Fibroblast of lung (primary cell): ENCODE data around the gene PNMA8B. TPM values are rescaled to one million over a fixed set of nuclear protein-coding genes. Genes with fewer than 3 reads are reported as not detected.
A peak's percentile ranks its signal among the peaks of the same experiment; 100 is the strongest.

Source experiments
- DNase-seq, 2 donors: peaks; one replicate each; pipeline versions ENCODE4 v3.0.0 to v3.0.0-alpha.2; 2010; ENCODE audit warnings: low read depth in 2 of 2
- H2AFZ ChIP-seq: 2 replicates; pipeline ENCODE4 v1.5.1; 2012; ENCODE audit warnings: low read length, control low read depth, inconsistent platforms
- H3K27ac ChIP-seq: 2 replicates; pipeline ENCODE4 v1.5.1; 2011; ENCODE audit warnings: low read length, control low read depth; ENCODE audit not compliant: insufficient read depth
- H3K27me3 ChIP-seq: 2 replicates; pipeline ENCODE4 v1.5.1; 2011; ENCODE audit warnings: mild to moderate bottlenecking, low read length; ENCODE audit not compliant: control insufficient read depth, insufficient read depth
- H3K36me3 ChIP-seq: 2 replicates; pipeline ENCODE4 v1.5.1; 2011; ENCODE audit warnings: low read length; ENCODE audit not compliant: control insufficient read depth, insufficient read depth
- H3K4me1 ChIP-seq: 2 replicates; pipeline ENCODE4 v1.5.1; 2011; ENCODE audit warnings: low read length; ENCODE audit not compliant: control insufficient read depth, insufficient read depth; ENCODE audit errors: extremely low read depth
- H3K4me2 ChIP-seq: 2 replicates; pipeline ENCODE4 v1.5.1; 2011; ENCODE audit warnings: low read length, control low read depth; ENCODE audit not compliant: insufficient read depth; ENCODE audit errors: extremely low read depth
- H3K4me3 ChIP-seq, 4 experiments: fragments of 200-600 bp in 1 of 4; sonication (generic) in 1 of 4; replicated peaks in 1 of 4; 2 replicates each; pipeline ENCODE4 v1.5.1; 2011 to 2016; ENCODE audit warnings: low read length in 4 of 4, low read depth in 3 of 4, mild to moderate bottlenecking in 3 of 4, control low read depth in 2 of 4, inconsistent platforms in 1 of 4, mixed read lengths in 1 of 4; ENCODE audit not compliant: insufficient read depth in 1 of 4; ENCODE audit errors: control extremely low read depth in 1 of 4
- H3K79me2 ChIP-seq: 2 replicates; pipeline ENCODE4 v1.5.1; 2012; ENCODE audit warnings: mild to moderate bottlenecking, low read length, inconsistent platforms; ENCODE audit not compliant: control insufficient read depth, insufficient read depth
- H3K9ac ChIP-seq: 2 replicates; pipeline ENCODE4 v1.5.1; 2011; ENCODE audit warnings: mild to moderate bottlenecking, low read length, control low read depth; ENCODE audit not compliant: insufficient read depth
- H3K9me3 ChIP-seq: 2 replicates; pipeline ENCODE4 v1.5.1; 2012; ENCODE audit warnings: low read depth, low read length; ENCODE audit not compliant: control insufficient read depth, insufficient read depth
- H4K20me1 ChIP-seq: 2 replicates; pipeline ENCODE4 v1.5.1; 2011; ENCODE audit warnings: low read length; ENCODE audit not compliant: control insufficient read depth, insufficient read depth; ENCODE audit errors: extremely low read depth
- CTCF ChIP-seq, 2 donors: IDR thresholded peaks in 1 of 2; conservative IDR thresholded peaks in 1 of 2; 1 replicate in 1 of 2; 2 replicates in 1 of 2; pipeline ENCODE4 v1.5.1; 2011 to 2012; ENCODE audit warnings: low read length in 2 of 2, control low read depth in 1 of 2, inconsistent platforms in 1 of 2, low read depth in 1 of 2, mild to moderate bottlenecking in 1 of 2
- EZH2 ChIP-seq: IDR thresholded peaks from 2 replicates; pipeline ENCODE4 v1.5.1; 2012; ENCODE audit warnings: low read length, control low read depth, mild to moderate bottlenecking; ENCODE audit errors: missing control alignments
- polyA plus RNA-seq, 2 donors: library from polyadenylated mRNA; depleted of rRNA in 1 of 2; stranded (reverse) in 1 of 2; unstranded in 1 of 2; fragments of >200 nt; gene quantifications; 2 replicates each; pipeline ENCODE4 v1.2.1, GENCODE V29; 2011 to 2012; ENCODE audit warnings: missing spikeins in 1 of 2
- total RNA-seq: library from RNA; depleted of rRNA; stranded (reverse); fragments of >200 nt; gene quantifications from 2 replicates; pipeline ENCODE4 v1.2.1, GENCODE V29; 2014

The PNMA8B gene
- total and polyA plus RNA-seq, 2 donors (not counting 1 experiment from before 2014, with no cell fraction given), result 0.14 to 1.7 TPM

- H2AFZ ChIP-seq, result no peak overlapping the region
- TF ChIP-seq CTCF (conservative IDR thresholded peaks at IDR 0.05 in 1 of 2, IDR thresholded peaks at IDR 0.05 in 1 of 2; ENCODE audit: low read depth in 1 of 2, low read length in 2 of 2), result peak; percentile 74 to 96
- no peak for TF ChIP-seq EZH2
- H3K9ac ChIP-seq, result no peak overlapping the region
Measured at GRCh38 chr19:46537136-46538097, 41.8 kb upstream of the PNMA8B start.

GRCh38 chr19:46536391-46536790, 40.7 kb upstream of the PNMA8B start:
- no peaks in the 10 kb centered on the region for H3K9me3 ChIP-seq
- no peaks in the 10 kb centered on the region for H3K79me2 ChIP-seq
- TF ChIP-seq CTCF (conservative IDR thresholded peaks at IDR 0.05 in 1 of 2, IDR thresholded peaks at IDR 0.05 in 1 of 2; ENCODE audit: low read depth in 1 of 2, low read length in 2 of 2) (no peak), EZH2 (no peak)
- no peak overlapping the region for H2AFZ ChIP-seq
- H3K9ac ChIP-seq, result no peak overlapping the region
- DNase-seq, result no peak
- H3K4me2 ChIP-seq, result no peak overlapping the region
- no peaks in the 10 kb centered on the region for H4K20me1 ChIP-seq
- H3K4me3 ChIP-seq, result no peak overlapping the region
- H3K4me1 ChIP-seq, result no peaks in the 10 kb centered on the region
- H3K36me3 ChIP-seq, result no peaks in the 10 kb centered on the region
- H3K27ac ChIP-seq, result no peak overlapping the region
- no peaks in the 10 kb centered on the region for H3K27me3 ChIP-seq

More at GRCh38 chr19:46537136-46538097, 41.8 kb upstream of the PNMA8B start:
- DNase-seq, result peak; percentile 19 to 40
- Histone ChIP-seq H3K4me3 (no peak overlapping the region), H3K4me2 (no peak overlapping the region), H3K27me3 (no peaks in the 10 kb centered on the region), H4K20me1 (no peaks in the 10 kb centered on the region), H3K27ac (no peak overlapping the region), H3K9me3 (no peaks in the 10 kb centered on the region), H3K79me2 (no peaks in the 10 kb centered on the region), H3K36me3 (no peaks in the 10 kb centered on the region), H3K4me1 (no peaks in the 10 kb centered on the region)

- no peaks in the 10 kb centered on the region for H3K27me3 ChIP-seq
- H3K9ac ChIP-seq, result no peak overlapping the region
- no peaks in the 10 kb centered on the region for H3K36me3 ChIP-seq
- H3K79me2 ChIP-seq, result no peaks in the 10 kb centered on the region
- no peak for DNase-seq
- TF ChIP-seq CTCF (conservative IDR thresholded peaks at IDR 0.05 in 1 of 2, IDR thresholded peaks at IDR 0.05 in 1 of 2; ENCODE audit: low read depth in 1 of 2, low read length in 2 of 2) (no peak), EZH2 (no peak)
- H3K9me3 ChIP-seq, result no peaks in the 10 kb centered on the region
- no peaks in the 10 kb centered on the region for H3K4me1 ChIP-seq
- H4K20me1 ChIP-seq, result no peaks in the 10 kb centered on the region
- H2AFZ ChIP-seq, result no peak overlapping the region
- H3K4me2 ChIP-seq, result no peak overlapping the region
- H3K4me3 ChIP-seq, result no peak overlapping the region
- H3K27ac ChIP-seq, result no peak overlapping the region
Measured at GRCh38 chr19:46533621-46534081, 38.0 kb upstream of the PNMA8B start.
